ENCODE data around the gene C14orf180.

DNA sequence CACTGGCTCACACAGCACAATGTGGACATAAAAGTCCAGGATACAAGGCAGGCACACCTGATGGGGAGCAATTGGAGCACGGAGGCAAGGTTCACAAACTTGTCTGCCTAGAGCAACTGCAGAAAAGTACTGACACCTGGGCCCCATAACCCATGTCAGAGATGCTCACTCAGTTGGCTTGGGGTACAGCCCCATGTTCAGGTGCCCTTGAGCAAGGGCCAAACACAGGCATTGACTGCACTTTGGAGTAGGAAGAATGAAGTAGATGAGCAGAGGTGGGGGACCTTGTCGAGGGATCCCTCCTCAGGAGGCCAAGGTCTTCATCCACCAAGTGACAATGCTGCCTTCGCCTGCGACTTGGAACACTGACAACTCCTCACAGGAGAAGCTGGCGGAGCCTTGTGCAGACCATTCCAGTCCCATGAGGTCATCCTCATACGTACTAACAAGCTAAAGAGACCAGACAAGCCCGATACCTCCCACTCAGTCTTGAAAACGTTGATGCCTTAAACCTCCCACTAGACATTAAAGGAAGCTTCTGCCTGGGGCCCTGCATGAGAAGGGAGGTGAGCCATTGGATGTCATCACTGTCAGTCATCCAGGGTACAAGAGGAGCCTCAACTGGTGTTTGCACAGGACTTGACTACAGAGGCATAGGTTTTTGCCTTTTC, 42.5 kb upstream of the C14orf180 start:
- TF ChIP-seq, protein P1, sequence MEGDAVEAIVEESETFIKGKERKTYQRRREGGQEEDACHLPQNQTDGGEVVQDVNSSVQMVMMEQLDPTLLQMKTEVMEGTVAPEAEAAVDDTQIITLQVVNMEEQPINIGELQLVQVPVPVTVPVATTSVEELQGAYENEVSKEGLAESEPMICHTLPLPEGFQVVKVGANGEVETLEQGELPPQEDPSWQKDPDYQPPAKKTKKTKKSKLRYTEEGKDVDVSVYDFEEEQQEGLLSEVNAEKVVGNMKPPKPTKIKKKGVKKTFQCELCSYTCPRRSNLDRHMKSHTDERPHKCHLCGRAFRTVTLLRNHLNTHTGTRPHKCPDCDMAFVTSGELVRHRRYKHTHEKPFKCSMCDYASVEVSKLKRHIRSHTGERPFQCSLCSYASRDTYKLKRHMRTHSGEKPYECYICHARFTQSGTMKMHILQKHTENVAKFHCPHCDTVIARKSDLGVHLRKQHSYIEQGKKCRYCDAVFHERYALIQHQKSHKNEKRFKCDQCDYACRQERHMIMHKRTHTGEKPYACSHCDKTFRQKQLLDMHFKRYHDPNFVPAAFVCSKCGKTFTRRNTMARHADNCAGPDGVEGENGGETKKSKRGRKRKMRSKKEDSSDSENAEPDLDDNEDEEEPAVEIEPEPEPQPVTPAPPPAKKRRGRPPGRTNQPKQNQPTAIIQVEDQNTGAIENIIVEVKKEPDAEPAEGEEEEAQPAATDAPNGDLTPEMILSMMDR (conservative IDR thresholded peaks at IDR 0.05; ENCODE audit: low read length) = no peak
- no peak for TF ChIP-seq EZH2phosphoT487 (IDR thresholded peaks at IDR 0.05; ENCODE audit: borderline replicate concordance, low read depth, low read length)
